ENCODE measurements around the gene CDC42EP4. TPM values are rescaled to one million over a fixed set of nuclear protein-coding genes. Genes with fewer than 3 reads are reported as not detected.

Gene CDC42EP4
- total and polyA plus RNA-seq, 4 donors = 15.7 to 31.0 (median 28.0) TPM

DNA sequence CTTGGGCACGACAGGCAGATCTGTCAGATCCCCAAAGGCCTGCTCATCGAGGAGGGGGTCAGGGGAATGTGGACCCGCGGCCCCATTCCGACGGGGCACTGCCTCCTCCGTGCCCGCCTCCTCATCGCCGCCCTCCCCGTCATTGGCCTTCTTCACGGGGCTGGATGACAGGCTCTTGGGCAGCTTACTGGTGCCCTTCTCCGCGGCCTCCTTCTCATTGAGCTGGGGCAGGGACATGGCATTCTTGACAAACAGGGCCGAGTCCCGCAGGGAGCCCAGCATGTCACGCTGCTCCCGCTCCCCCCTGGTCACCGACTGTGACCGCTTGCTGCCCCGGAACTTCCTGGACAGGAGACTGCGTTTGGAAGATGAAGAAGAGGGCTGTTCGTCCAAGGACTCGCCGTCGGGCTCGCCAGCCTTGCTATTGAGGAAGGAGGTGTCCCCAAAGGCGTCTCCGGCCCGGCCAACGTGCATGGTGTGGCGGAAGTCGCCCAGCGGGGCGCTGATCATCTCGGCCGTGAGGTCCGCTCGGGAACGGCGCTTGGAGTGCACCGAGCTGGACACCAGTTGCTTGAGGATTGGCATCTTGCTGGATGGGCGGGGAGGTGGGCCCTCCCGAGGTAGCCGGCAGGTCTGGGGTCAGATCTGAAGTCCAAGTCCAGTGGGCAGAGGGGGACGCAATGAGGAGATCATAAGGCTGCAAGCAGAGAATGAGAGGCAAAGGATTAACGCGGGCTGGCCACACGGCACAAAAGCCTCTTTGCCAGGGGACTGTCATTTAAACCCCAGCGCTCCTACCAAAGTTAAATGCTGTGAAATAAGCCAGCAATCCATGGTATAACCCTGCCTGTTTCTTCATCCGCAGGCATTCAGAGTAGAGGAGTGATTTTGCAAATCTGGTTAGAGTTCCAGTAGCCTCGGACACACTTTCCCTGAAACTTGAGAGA lies 25.6 kb downstream of the CDC42EP4 start:
- no peak for DNase-seq (ENCODE audit: low spot score)
- 92% methylated on average over 52 of the region's 52 CpGs for WGBS
- no peaks in the 10 kb centered on the region for H3K27me3 ChIP-seq (ENCODE audit: control insufficient read depth in 4 of 4, insufficient read depth in 4 of 4, low read length in 3 of 4)
- H3K4me3 ChIP-seq (ENCODE audit: low read depth in 1 of 3, low read length in 3 of 3) = no peak overlapping the region
- H3K4me1 ChIP-seq (ENCODE audit: control insufficient read depth in 4 of 4, insufficient read depth in 4 of 4, low read length in 3 of 4) = peaks cover 25 to 47% (median 40%) of the 10 kb centered on the region in 4 donors
- H3K36me3 ChIP-seq (ENCODE audit: control insufficient read depth in 4 of 4, insufficient read depth in 3 of 4, low read depth in 1 of 4, low read length in 3 of 4) = peaks cover 2 to 14% (median 5%) of the 10 kb centered on the region in 4 donors
- H3K9ac ChIP-seq (ENCODE audit: low read depth in 1 of 2, low read length in 2 of 2) = no peak overlapping the region
- H3K27ac ChIP-seq (ENCODE audit: low read depth in 1 of 2, low read length in 2 of 2) = no peak overlapping the region
- no peak for TF ChIP-seq TAF1 (conservative IDR thresholded peaks at IDR 0.05)
- TF ChIP-seq, protein P1, sequence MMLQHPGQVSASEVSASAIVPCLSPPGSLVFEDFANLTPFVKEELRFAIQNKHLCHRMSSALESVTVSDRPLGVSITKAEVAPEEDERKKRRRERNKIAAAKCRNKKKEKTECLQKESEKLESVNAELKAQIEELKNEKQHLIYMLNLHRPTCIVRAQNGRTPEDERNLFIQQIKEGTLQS (IDR thresholded peaks at IDR 0.05) = no peak
- TF ChIP-seq, protein P2, sequence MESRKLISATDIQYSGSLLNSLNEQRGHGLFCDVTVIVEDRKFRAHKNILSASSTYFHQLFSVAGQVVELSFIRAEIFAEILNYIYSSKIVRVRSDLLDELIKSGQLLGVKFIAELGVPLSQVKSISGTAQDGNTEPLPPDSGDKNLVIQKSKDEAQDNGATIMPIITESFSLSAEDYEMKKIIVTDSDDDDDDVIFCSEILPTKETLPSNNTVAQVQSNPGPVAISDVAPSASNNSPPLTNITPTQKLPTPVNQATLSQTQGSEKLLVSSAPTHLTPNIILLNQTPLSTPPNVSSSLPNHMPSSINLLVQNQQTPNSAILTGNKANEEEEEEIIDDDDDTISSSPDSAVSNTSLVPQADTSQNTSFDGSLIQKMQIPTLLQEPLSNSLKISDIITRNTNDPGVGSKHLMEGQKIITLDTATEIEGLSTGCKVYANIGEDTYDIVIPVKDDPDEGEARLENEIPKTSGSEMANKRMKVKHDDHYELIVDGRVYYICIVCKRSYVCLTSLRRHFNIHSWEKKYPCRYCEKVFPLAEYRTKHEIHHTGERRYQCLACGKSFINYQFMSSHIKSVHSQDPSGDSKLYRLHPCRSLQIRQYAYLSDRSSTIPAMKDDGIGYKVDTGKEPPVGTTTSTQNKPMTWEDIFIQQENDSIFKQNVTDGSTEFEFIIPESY (IDR thresholded peaks at IDR 0.05) = no peak
- TF ChIP-seq FOXA2 (IDR thresholded peaks at IDR 0.05) = no peak
- no peak for TF ChIP-seq HNF4A (conservative IDR thresholded peaks at IDR 0.05)
- no peak for TF ChIP-seq YY1 (IDR thresholded peaks at IDR 0.05)
- no peak for TF ChIP-seq RAD21 (IDR thresholded peaks at IDR 0.05)
- TF ChIP-seq, protein P3, sequence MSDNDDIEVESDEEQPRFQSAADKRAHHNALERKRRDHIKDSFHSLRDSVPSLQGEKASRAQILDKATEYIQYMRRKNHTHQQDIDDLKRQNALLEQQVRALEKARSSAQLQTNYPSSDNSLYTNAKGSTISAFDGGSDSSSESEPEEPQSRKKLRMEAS (IDR thresholded peaks at IDR 0.05) = no peak
- no peaks in the 10 kb centered on the region for H3K9me3 ChIP-seq (ENCODE audit: control insufficient read depth in 4 of 4, low read length in 3 of 4)

DNA sequence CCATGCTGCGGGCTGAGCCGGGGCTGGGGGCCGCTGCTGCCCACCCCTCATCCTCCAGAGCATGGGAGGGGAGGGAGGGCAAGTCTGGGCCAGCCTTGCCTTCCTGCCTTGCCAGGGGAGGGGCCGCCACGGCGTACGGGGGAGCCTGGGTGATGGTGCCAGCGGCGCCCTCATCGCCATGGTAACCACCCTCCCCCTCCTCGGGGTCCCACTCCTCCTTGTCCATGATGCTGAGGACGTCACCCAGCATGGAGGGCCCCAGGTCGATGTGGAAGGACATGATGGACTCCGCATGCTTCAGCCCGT lies 26.2 kb downstream of the CDC42EP4 start:
- no peak overlapping the region for H3K27ac ChIP-seq (ENCODE audit: low read depth in 1 of 2, low read length in 2 of 2)
- TF ChIP-seq, protein P4, sequence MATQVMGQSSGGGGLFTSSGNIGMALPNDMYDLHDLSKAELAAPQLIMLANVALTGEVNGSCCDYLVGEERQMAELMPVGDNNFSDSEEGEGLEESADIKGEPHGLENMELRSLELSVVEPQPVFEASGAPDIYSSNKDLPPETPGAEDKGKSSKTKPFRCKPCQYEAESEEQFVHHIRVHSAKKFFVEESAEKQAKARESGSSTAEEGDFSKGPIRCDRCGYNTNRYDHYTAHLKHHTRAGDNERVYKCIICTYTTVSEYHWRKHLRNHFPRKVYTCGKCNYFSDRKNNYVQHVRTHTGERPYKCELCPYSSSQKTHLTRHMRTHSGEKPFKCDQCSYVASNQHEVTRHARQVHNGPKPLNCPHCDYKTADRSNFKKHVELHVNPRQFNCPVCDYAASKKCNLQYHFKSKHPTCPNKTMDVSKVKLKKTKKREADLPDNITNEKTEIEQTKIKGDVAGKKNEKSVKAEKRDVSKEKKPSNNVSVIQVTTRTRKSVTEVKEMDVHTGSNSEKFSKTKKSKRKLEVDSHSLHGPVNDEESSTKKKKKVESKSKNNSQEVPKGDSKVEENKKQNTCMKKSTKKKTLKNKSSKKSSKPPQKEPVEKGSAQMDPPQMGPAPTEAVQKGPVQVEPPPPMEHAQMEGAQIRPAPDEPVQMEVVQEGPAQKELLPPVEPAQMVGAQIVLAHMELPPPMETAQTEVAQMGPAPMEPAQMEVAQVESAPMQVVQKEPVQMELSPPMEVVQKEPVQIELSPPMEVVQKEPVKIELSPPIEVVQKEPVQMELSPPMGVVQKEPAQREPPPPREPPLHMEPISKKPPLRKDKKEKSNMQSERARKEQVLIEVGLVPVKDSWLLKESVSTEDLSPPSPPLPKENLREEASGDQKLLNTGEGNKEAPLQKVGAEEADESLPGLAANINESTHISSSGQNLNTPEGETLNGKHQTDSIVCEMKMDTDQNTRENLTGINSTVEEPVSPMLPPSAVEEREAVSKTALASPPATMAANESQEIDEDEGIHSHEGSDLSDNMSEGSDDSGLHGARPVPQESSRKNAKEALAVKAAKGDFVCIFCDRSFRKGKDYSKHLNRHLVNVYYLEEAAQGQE (IDR thresholded peaks at IDR 0.05) = no peak
- no peak for TF ChIP-seq GABPA (IDR thresholded peaks at IDR 0.05 in 1 of 2, conservative IDR thresholded peaks at IDR 0.05 in 1 of 2)
- TF ChIP-seq SP1 (IDR thresholded peaks at IDR 0.05) = no peak
- no peak for TF ChIP-seq FOXA2 (IDR thresholded peaks at IDR 0.05)
- TF ChIP-seq, protein P1 (IDR thresholded peaks at IDR 0.05) = no peak
- TF ChIP-seq, protein P2 (IDR thresholded peaks at IDR 0.05) = no peak
- no peak for TF ChIP-seq NR2F2 (IDR thresholded peaks at IDR 0.05)
- no peak for TF ChIP-seq HNF4G (IDR thresholded peaks at IDR 0.05)
- TF ChIP-seq, protein P5, sequence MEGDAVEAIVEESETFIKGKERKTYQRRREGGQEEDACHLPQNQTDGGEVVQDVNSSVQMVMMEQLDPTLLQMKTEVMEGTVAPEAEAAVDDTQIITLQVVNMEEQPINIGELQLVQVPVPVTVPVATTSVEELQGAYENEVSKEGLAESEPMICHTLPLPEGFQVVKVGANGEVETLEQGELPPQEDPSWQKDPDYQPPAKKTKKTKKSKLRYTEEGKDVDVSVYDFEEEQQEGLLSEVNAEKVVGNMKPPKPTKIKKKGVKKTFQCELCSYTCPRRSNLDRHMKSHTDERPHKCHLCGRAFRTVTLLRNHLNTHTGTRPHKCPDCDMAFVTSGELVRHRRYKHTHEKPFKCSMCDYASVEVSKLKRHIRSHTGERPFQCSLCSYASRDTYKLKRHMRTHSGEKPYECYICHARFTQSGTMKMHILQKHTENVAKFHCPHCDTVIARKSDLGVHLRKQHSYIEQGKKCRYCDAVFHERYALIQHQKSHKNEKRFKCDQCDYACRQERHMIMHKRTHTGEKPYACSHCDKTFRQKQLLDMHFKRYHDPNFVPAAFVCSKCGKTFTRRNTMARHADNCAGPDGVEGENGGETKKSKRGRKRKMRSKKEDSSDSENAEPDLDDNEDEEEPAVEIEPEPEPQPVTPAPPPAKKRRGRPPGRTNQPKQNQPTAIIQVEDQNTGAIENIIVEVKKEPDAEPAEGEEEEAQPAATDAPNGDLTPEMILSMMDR (IDR thresholded peaks at IDR 0.05; ENCODE audit: low read depth, low read length, missing input control) = no peak
- TF ChIP-seq, protein P3 (IDR thresholded peaks at IDR 0.05) = no peak
- no peak for TF ChIP-seq RXRA (IDR thresholded peaks at IDR 0.05)
- H3K36me3 ChIP-seq (ENCODE audit: control insufficient read depth in 4 of 4, insufficient read depth in 3 of 4, low read depth in 1 of 4, low read length in 3 of 4) = peaks cover 2 to 14% (median 5%) of the 10 kb centered on the region in 4 donors
- no peak overlapping the region for H3K9ac ChIP-seq (ENCODE audit: low read depth in 1 of 2, low read length in 2 of 2)
- H3K4me3 ChIP-seq (ENCODE audit: low read depth in 1 of 3, low read length in 3 of 3) = no peak overlapping the region
- no peaks in the 10 kb centered on the region for H3K27me3 ChIP-seq (ENCODE audit: control insufficient read depth in 4 of 4, insufficient read depth in 4 of 4, low read length in 3 of 4)
- H3K9me3 ChIP-seq (ENCODE audit: control insufficient read depth in 4 of 4, low read length in 3 of 4) = no peaks in the 10 kb centered on the region
- H3K4me1 ChIP-seq (ENCODE audit: control insufficient read depth in 4 of 4, insufficient read depth in 4 of 4, low read length in 3 of 4) = peaks cover 20 to 41% (median 34%) of the 10 kb centered on the region in 4 donors
- DNase-seq (ENCODE audit: low spot score) = no peak
- 88% methylated on average over 15 of the region's 15 CpGs for WGBS
